IMR-90 (cell line): Measurements from ENCODE around the gene RPAIN. TPM values are rescaled to one million over a fixed set of nuclear protein-coding genes. Genes with fewer than 3 reads are reported as not detected.

Experiments used
- ATAC-seq: fragments of 200-7000 bp; cut with Tn5 transposase; 2 replicates; pipeline ENCODE4 v1.9.1; 2020; ENCODE audit warnings: low read depth, mild to moderate bottlenecking, moderate library complexity
- BruUV-seq: library from RNA; stranded (reverse); fragments of 400-500 nt; replicated peaks from 2 replicates; lab custom pipeline; 2021; lab: Mats Ljungman, UMichigan
- CTCF ChIA-PET: fragments of 300-600 bp; formaldehyde crosslinking; extraction: SDS; loops from one replicate; lab custom pipeline; 2021; ENCODE audit warnings: antibody characterized with exemption; lab: Yijun Ruan, JAX
- POLR2A ChIA-PET: fragments of 300-600 bp; sonication (Branson Sonifier 250); formaldehyde crosslinking; loops from one replicate; lab custom pipeline; 2022; ENCODE audit warnings: antibody characterized with exemption; ENCODE audit not compliant: unreplicated experiment; lab: Charles Lee
- DNase-seq: peaks from one replicate; pipeline ENCODE4 v3.0.0; 2013
- H2AFZ ChIP-seq: replicated peaks from 2 replicates; pipeline ENCODE3; 2013; ENCODE audit warnings: low read length, mild to moderate bottlenecking; ENCODE audit not compliant: poor library complexity
- H2AK5ac ChIP-seq: 2 replicates; pipeline ENCODE4 v1.6.1; 2013; ENCODE audit warnings: low read depth, low read length, inconsistent platforms
- H2AK9ac ChIP-seq: replicated peaks from 2 replicates; pipeline ENCODE3; 2013; ENCODE audit warnings: mild to moderate bottlenecking, low read depth, low read length, moderate library complexity; ENCODE audit not compliant: poor library complexity
- H2BK120ac ChIP-seq: 2 replicates; pipeline ENCODE4 v1.6.1; 2013; ENCODE audit warnings: low read depth, low read length, inconsistent platforms
- H2BK15ac ChIP-seq: 3 replicates; pipeline ENCODE4 v1.6.1; 2013; ENCODE audit warnings: low read depth, low read length, inconsistent platforms
- H2BK20ac ChIP-seq: 2 replicates; pipeline ENCODE4 v1.6.1; 2013; ENCODE audit warnings: low read depth, mild to moderate bottlenecking, inconsistent platforms, low read length, moderate library complexity
- H2BK5ac ChIP-seq: 2 replicates; pipeline ENCODE4 v1.6.1; 2013; ENCODE audit warnings: mild to moderate bottlenecking, low read depth, low read length, inconsistent platforms; ENCODE audit not compliant: poor library complexity, severe bottlenecking
- H3K14ac ChIP-seq: replicated peaks from 2 replicates; pipeline ENCODE4 v1.6.1; 2013; ENCODE audit warnings: low read depth, low read length, inconsistent platforms
- H3K18ac ChIP-seq: 2 replicates; pipeline ENCODE4 v1.6.1; 2013; ENCODE audit warnings: low read depth, low read length, control low read depth
- H3K23ac ChIP-seq: 2 replicates; pipeline ENCODE4 v1.6.1; 2013; ENCODE audit warnings: low read depth, low read length, inconsistent platforms
- H3K27ac ChIP-seq: 2 replicates; pipeline ENCODE4 v1.5.1; 2013; ENCODE audit warnings: mild to moderate bottlenecking, control low read depth, low read length; ENCODE audit not compliant: insufficient read depth
- H3K27me3 ChIP-seq: 2 replicates; pipeline ENCODE4 v1.6.1; 2013; ENCODE audit warnings: low read length; ENCODE audit not compliant: control insufficient read depth, insufficient read depth
- H3K36me3 ChIP-seq: 2 replicates; pipeline ENCODE4 v1.6.1; 2013; ENCODE audit warnings: low read length, mixed read lengths; ENCODE audit not compliant: control insufficient read depth, insufficient read depth
- H3K4ac ChIP-seq: 2 replicates; pipeline ENCODE4 v1.6.1; 2013; ENCODE audit warnings: low read depth, low read length, inconsistent platforms
- H3K4me1 ChIP-seq: 2 replicates; pipeline ENCODE4 v1.6.1; 2013; ENCODE audit warnings: low read length, mixed read lengths; ENCODE audit not compliant: control insufficient read depth, insufficient read depth
- H3K4me2 ChIP-seq: 2 replicates; pipeline ENCODE4 v1.6.1; 2013; ENCODE audit warnings: low read depth, mild to moderate bottlenecking, control low read depth, low read length, moderate library complexity
- H3K4me3 ChIP-seq: 2 replicates; pipeline ENCODE4 v1.5.1; 2013; ENCODE audit warnings: low read depth, mild to moderate bottlenecking, control low read depth, low read length, moderate library complexity; ENCODE audit not compliant: insufficient read depth
- H3K56ac ChIP-seq: 2 replicates; pipeline ENCODE4 v1.6.1; 2013; ENCODE audit warnings: low read length, inconsistent platforms; ENCODE audit not compliant: insufficient read depth; ENCODE audit errors: extremely low read depth
- H3K79me1 ChIP-seq, 2 experiments: 2 replicates each; pipeline ENCODE4 v1.6.1; 2013; ENCODE audit warnings: low read length in 2 of 2, inconsistent platforms in 1 of 2, low read depth in 1 of 2
- H3K9ac ChIP-seq: 2 replicates; pipeline ENCODE4 v1.6.1; 2013; ENCODE audit warnings: low read depth, low read length, control low read depth
- H3K9me1 ChIP-seq: 2 replicates; pipeline ENCODE4 v1.6.1; 2013; ENCODE audit warnings: low read length, inconsistent platforms; ENCODE audit not compliant: insufficient read depth
- H3K9me3 ChIP-seq: 2 replicates; pipeline ENCODE4 v1.6.1; 2013; ENCODE audit warnings: low read length; ENCODE audit not compliant: control insufficient read depth, insufficient read depth
- H4K20me1 ChIP-seq: 2 replicates; pipeline ENCODE4 v1.6.1; 2013; ENCODE audit warnings: low read length, inconsistent platforms; ENCODE audit not compliant: insufficient read depth
- H4K5ac ChIP-seq: 2 replicates; pipeline ENCODE4 v1.6.1; 2013; ENCODE audit warnings: mild to moderate bottlenecking, low read depth, low read length, control low read depth
- H4K8ac ChIP-seq, 2 experiments: 2 replicates each; pipeline ENCODE4 v1.6.1; 2013; ENCODE audit warnings: low read depth in 2 of 2, low read length in 2 of 2, control low read depth in 1 of 2, inconsistent platforms in 1 of 2
- H4K91ac ChIP-seq: 2 replicates; pipeline ENCODE4 v1.6.1; 2013; ENCODE audit warnings: low read depth, low read length, inconsistent platforms; ENCODE audit not compliant: insufficient read depth
- BHLHE40 ChIP-seq: fragments of 150-350 bp; IDR thresholded peaks from 2 replicates; pipeline ENCODE4 v1.6.1; 2016; ENCODE audit warnings: mild to moderate bottlenecking, low read depth, low read length
- CEBPB ChIP-seq: IDR thresholded peaks from 2 replicates; pipeline ENCODE4 v1.6.1; 2012; ENCODE audit warnings: low read depth, low read length, improper control_type of control experiment
- CHD1 ChIP-seq: IDR thresholded peaks from 2 replicates; pipeline ENCODE4 v1.6.1; 2012; ENCODE audit warnings: low read depth, low read length, improper control_type of control experiment
- CTCF ChIP-seq: conservative IDR thresholded peaks from 2 replicates; pipeline ENCODE4 v1.5.1; 2012; ENCODE audit warnings: mild to moderate bottlenecking, low read depth, low read length, improper control_type of control experiment
- ELK1 ChIP-seq: fragments of 150-350 bp; IDR thresholded peaks from 2 replicates; pipeline ENCODE4 v1.6.1; 2016; ENCODE audit warnings: low read depth, mild to moderate bottlenecking, low read length, moderate library complexity, borderline replicate concordance
- FOS ChIP-seq: fragments of 150-350 bp; IDR thresholded peaks from 2 replicates; pipeline ENCODE4 v1.6.1; 2016; ENCODE audit warnings: low read depth, low read length
- MAFK ChIP-seq: IDR thresholded peaks from 2 replicates; pipeline ENCODE4 v1.6.1; 2012; ENCODE audit warnings: low read depth, low read length, improper control_type of control experiment
- MAZ ChIP-seq: IDR thresholded peaks from 2 replicates; pipeline ENCODE4 v1.6.1; 2012; ENCODE audit warnings: low read depth, mild to moderate bottlenecking, low read length, improper control_type of control experiment, moderate library complexity, borderline replicate concordance
- MXI1 ChIP-seq: IDR thresholded peaks from 2 replicates; pipeline ENCODE4 v1.6.1; 2012; ENCODE audit warnings: low read depth, mild to moderate bottlenecking, low read length, moderate library complexity, borderline replicate concordance
- NFE2L2 ChIP-seq: fragments of 150-350 bp; IDR thresholded peaks from 2 replicates; pipeline ENCODE4 v1.6.1; 2016; ENCODE audit warnings: low read depth, mild to moderate bottlenecking, low read length
- POLR2A ChIP-seq: IDR thresholded peaks from 2 replicates; pipeline ENCODE4 v1.6.1; 2012; ENCODE audit warnings: mild to moderate bottlenecking, low read depth, low read length
- RAD21 ChIP-seq: IDR thresholded peaks from 2 replicates; pipeline ENCODE4 v1.6.1; 2012; ENCODE audit warnings: low read length, improper control_type of control experiment
- RCOR1 ChIP-seq: IDR thresholded peaks from 2 replicates; pipeline ENCODE4 v1.6.1; 2012; ENCODE audit warnings: mild to moderate bottlenecking, low read length, improper control_type of control experiment; ENCODE audit not compliant: insufficient replicate concordance
- RFX5 ChIP-seq: IDR thresholded peaks from 2 replicates; pipeline ENCODE4 v1.8.0; 2012; ENCODE audit warnings: low read depth, mild to moderate bottlenecking, low read length, moderate library complexity
- SMC3 ChIP-seq: fragments of 150-350 bp; IDR thresholded peaks from 2 replicates; pipeline ENCODE4 v1.6.1; 2016; ENCODE audit warnings: low read depth, mild to moderate bottlenecking, antibody characterized with exemption, low read length, moderate library complexity
- USF2 ChIP-seq: fragments of 150-350 bp; IDR thresholded peaks from 2 replicates; pipeline ENCODE4 v1.6.1; 2017; ENCODE audit warnings: mild to moderate bottlenecking, antibody characterized with exemption, low read length, low read depth
- WGBS, 2 experiments: methylation state at CpG; one replicate each; pipeline versions ENCODE4 v1.1.5 to v1.1.7; 2013; ENCODE audit warnings: missing lambda C conversion rate in 2 of 2; ENCODE audit not compliant: insufficient read length in 1 of 2; ENCODE audit errors: extremely low coverage in 2 of 2; 5-methylcytosine and 5-hydroxymethylcytosine counted together
- dilution Hi-C: fragments of 300-500 bp; cut with HindIII; formaldehyde crosslinking; loops from one replicate; pipeline ENCODE4 v1.14.3; 2018; ENCODE audit warnings: low sequenced_read_pairs; ENCODE audit not compliant: unreplicated experiment
- in situ Hi-C: fragments of 300-500 bp; cut with MboI; formaldehyde crosslinking; loops from 3 replicates; pipeline ENCODE4 v1.14.3; 2019; ENCODE audit warnings: low sequenced_read_pairs, inconsistent platforms, mixed read lengths
- intact Hi-C: fragments of 100-400 bp; cut with micrococcal nuclease; formaldehyde crosslinking; loops from 2 replicates; pipeline ENCODE4 v1.10.0; 2022
- polyA plus RNA-seq, 3 experiments: library from polyadenylated mRNA; depleted of rRNA; stranded (reverse); fragments of >200 nt; gene quantifications; 2 replicates each; pipeline ENCODE4 v1.2.3, GENCODE V29; 2012; ENCODE audit warnings: low replicate concordance in 1 of 3
- total RNA-seq: library from RNA; depleted of rRNA; stranded (reverse); fragments of >200 nt; gene quantifications from 2 replicates; pipeline ENCODE4 v1.2.3, GENCODE V29; 2012

The RPAIN gene
- total and polyA plus RNA-seq, 2 of the 4 experiments (the other 2 are of a cell fraction) = 28.7 to 34.9 TPM

GRCh38 chr17:5381542-5381941, 38.4 kb upstream of the RPAIN start:
- no TSS peak for BruUV-seq
- H3K23ac ChIP-seq = no peak overlapping the region
- DNase-seq (peak; percentile 34), ATAC-seq (no peak; the same call in 1 of the 2 replicates)
- TF ChIP-seq FOS = no peak
- TF ChIP-seq NFE2L2 = no peak
- TF ChIP-seq SMC3 = no peak
- TF ChIP-seq ELK1 = no peak
- TF ChIP-seq POLR2A = no peak
- TF ChIP-seq CEBPB = no peak
- TF ChIP-seq CHD1 = no peak
- TF ChIP-seq MXI1 = no peak
- no peak for TF ChIP-seq RCOR1
- no peak for TF ChIP-seq RFX5
- TF ChIP-seq MAFK = no peak
- no peak for TF ChIP-seq USF2
- no peak for TF ChIP-seq RAD21
- no peak for TF ChIP-seq MAZ
- no peak for TF ChIP-seq BHLHE40
- TF ChIP-seq CTCF = no peak
- ChIA-PET CTCF (no interaction called here), POLR2A (no interaction called here)
- no peak overlapping the region for H4K8ac ChIP-seq
- no peaks in the 10 kb centered on the region for H3K9me3 ChIP-seq
- 0 out of 2 replicates have a peak, but pooled peaks cover 5% of the 10 kb centered on the region for H3K9me1 ChIP-seq
- H3K27me3 ChIP-seq = no peaks in the 10 kb centered on the region
- no peak overlapping the region for H3K18ac ChIP-seq
- intact Hi-C loops = no loop called here
- H2BK5ac ChIP-seq = no peak overlapping the region
- no peak overlapping the region for H3K4ac ChIP-seq
- H2BK20ac ChIP-seq = no peak overlapping the region
- no peak overlapping the region for H3K4me2 ChIP-seq
- H4K91ac ChIP-seq = no peak overlapping the region
- no peak overlapping the region for H3K27ac ChIP-seq
- H2BK15ac ChIP-seq = no peak overlapping the region
- dilution Hi-C loops = no loop called here
- no peaks in the 10 kb centered on the region for H4K20me1 ChIP-seq
- H3K56ac ChIP-seq = no peak overlapping the region
- H3K4me1 ChIP-seq = no peaks in the 10 kb centered on the region
- no peak overlapping the region for H2AFZ ChIP-seq
- no peak overlapping the region for H3K4me3 ChIP-seq
- H2AK5ac ChIP-seq = no peak overlapping the region
- H3K14ac ChIP-seq = no peak overlapping the region
- no peak overlapping the region for H2BK120ac ChIP-seq
- 84% methylated on average over 2 of the region's 4 CpGs; no CpG with 5 or more reads in 1 of the 2 experiments for WGBS, 2 experiments
- H4K5ac ChIP-seq = no peak overlapping the region
- H3K9ac ChIP-seq = no peak overlapping the region
- peaks cover 55% of the 10 kb centered on the region for H3K36me3 ChIP-seq
- H2AK9ac ChIP-seq = peak overlapping the region; percentile 65
- peaks cover 0 to 3% of the 10 kb centered on the region in 2 experiments; a peak in 1 of 4 replicates for H3K79me1 ChIP-seq
- in situ Hi-C loops = no loop called here
